Measurements from ENCODE around the gene KRTAP4-5. TPM values are rescaled to one million over a fixed set of nuclear protein-coding genes. Genes with fewer than 3 reads are reported as not detected.
"Not testable (repeated sequence)": the region's sequence is repeated elsewhere in the genome, so short reads cannot be mapped to it uniquely, and the experiment has no call there.

The KRTAP4-5 gene
- polyA plus RNA-seq, 3 donors from 2014 or later, result not detected

- H3K36me3 Mint-ChIP-seq, result peaks cover 0 to 11% (median 10%) of the 10 kb centered on the region in 3 donors
- not testable (repeated sequence) for DNase-seq, H3K4me1 Mint-ChIP-seq, H3K4me3 Mint-ChIP-seq, H3K27ac Mint-ChIP-seq
- H3K27me3 Mint-ChIP-seq (ENCODE audit: low read depth in 3 of 3), result peaks cover 1 to 19% (median 2%) of the 10 kb centered on the region in 3 donors
- H3K9me3 Mint-ChIP-seq, result peaks cover 6 to 27% (median 12%) of the 10 kb centered on the region in 6 donors
Observed at GRCh38 chr17:41139865-41140264, 9.8 kb downstream of the KRTAP4-5 start.

DNA sequence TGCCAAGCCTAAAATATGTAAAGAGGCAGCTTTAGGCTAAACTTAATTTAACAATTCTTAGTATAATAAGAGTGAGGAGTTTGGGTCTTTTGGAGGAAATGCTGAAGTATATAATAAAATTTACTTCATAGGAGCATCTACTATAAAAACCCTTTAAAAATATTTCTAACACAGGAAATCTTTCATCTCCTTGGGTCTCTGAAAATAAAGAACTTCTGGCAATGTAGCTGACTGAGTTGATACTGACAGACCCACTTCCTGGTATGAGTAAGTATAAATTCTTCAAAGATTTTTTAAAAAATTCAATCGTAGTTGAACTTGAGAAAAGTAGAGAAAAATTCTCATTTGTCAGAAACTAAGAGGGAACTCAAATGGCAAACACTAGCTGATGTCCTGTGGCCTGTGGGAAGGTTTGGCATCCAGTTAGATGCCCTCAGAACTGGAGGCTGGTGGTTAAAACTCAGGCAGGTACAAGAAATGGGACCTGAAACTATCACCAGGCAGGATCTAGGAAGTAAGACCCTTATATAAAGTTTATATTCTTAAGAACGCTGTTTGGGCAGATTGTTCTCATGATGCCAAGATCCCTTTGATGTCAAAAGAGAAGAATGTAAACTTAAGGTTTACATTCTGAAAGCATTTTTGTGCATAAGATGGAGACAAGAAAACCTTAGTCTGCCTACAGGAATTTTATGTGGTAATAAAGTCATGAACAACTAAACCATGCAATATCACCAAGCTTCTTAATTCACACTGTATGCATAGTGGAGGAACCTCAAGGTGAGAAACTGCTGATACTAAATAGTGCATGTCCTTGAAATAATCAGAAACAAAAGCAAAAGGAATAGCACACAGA, 15.5 kb downstream of the KRTAP4-5 start:
- DNase-seq, result no peak
- Mint-ChIP-seq H3K36me3 (no peaks in the 10 kb centered on the region), H3K27ac (no peak overlapping the region), H3K4me1 (peaks cover 0 to 7% of the 10 kb centered on the region in 2 donors), H3K4me3 (no peak overlapping the region), H3K27me3 (ENCODE audit: low read depth in 3 of 3) (peaks cover 1 to 12% (median 2%) of the 10 kb centered on the region in 3 donors), H3K9me3 (no peaks in the 10 kb centered on the region)

DNA sequence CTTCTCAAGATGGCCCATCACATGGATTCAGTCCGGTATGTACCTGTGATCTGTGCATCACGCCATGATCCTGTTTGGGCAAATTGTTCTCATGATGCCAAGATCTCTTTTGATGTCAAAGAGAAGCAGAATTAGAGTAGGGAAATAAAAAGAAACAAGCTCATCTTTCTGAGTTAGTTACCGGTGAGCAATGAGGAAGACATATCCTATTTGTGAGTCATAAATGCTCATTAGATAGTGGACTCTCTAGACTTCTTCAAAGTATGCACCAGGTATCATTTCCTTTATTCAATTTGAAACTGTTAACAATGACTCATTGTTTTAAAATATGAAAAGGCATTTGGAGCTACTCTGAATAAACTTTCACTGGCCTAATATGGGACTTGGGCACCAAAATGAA, 17.6 kb downstream of the KRTAP4-5 start:
- H3K36me3 Mint-ChIP-seq, result no peaks in the 10 kb centered on the region
- peaks cover 0 to 7% of the 10 kb centered on the region in 2 donors for H3K4me1 Mint-ChIP-seq
- peaks cover 1% of the 10 kb centered on the region in 3 donors for H3K27me3 Mint-ChIP-seq (ENCODE audit: low read depth in 3 of 3)
- H3K27ac Mint-ChIP-seq, result no peak overlapping the region
- no peak for DNase-seq
- no peak overlapping the region for H3K4me3 Mint-ChIP-seq
- no peaks in the 10 kb centered on the region for H3K9me3 Mint-ChIP-seq

DNA sequence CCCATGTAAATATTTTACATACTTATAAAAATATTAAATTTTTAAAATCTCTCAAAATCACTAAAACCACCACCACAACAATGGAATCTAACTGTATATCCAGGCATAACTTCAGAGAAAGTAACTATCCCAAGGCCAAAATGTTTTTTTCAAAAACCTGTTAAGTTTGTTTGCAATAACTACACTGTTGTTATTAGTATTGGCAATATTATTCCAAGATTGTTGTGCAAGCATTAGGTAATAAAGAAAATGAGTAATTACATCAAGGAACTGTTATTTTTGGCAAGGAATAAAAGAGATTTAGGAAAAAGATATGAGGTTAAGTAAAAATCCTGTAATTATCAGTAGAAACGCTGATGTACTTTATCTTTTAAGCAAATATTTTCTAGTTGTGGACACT, 22.3 kb downstream of the KRTAP4-5 start:
- H3K4me1 Mint-ChIP-seq, result peaks cover 1 to 31% of the 10 kb centered on the region in 2 donors
- H3K4me3 Mint-ChIP-seq, result no peak overlapping the region
- no peaks in the 10 kb centered on the region for H3K9me3 Mint-ChIP-seq
- no peak for DNase-seq
- no peak overlapping the region for H3K27ac Mint-ChIP-seq
- H3K27me3 Mint-ChIP-seq (ENCODE audit: low read depth in 3 of 3), result peaks cover 4 to 17% (median 10%) of the 10 kb centered on the region in 3 donors
- no peaks in the 10 kb centered on the region for H3K36me3 Mint-ChIP-seq

GRCh38 chr17:41126412-41126811, 23.2 kb downstream of the KRTAP4-5 start:
- H3K4me1 Mint-ChIP-seq, result peaks cover 1 to 31% of the 10 kb centered on the region in 2 donors
- DNase-seq, result no peak
- no peaks in the 10 kb centered on the region for H3K36me3 Mint-ChIP-seq
- H3K4me3 Mint-ChIP-seq, result no peak overlapping the region
- H3K27me3 Mint-ChIP-seq (ENCODE audit: low read depth in 3 of 3), result peaks cover 4 to 17% (median 10%) of the 10 kb centered on the region in 3 donors
- no peak overlapping the region for H3K27ac Mint-ChIP-seq
- no peaks in the 10 kb centered on the region for H3K9me3 Mint-ChIP-seq

DNA sequence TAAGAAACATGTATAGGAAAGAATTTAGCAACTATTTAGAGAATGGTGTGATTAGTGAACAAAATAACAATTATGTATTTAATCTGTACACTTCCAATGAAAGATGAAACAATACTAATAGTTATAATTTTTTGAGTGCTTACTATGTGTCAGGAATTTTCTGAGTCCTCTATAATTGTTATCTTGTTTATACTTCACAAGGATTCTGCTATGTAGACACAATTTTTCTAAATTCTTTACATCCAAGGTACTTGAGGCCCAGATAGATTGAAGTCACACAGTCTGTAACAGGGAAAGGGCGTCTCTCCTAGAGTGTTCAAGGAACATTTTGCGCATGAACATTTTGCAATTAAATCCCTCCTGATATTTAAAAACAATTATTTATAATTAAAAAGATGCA, 24.6 kb downstream of the KRTAP4-5 start:
- Mint-ChIP-seq H3K4me1 (peaks cover 7 to 38% of the 10 kb centered on the region in 2 donors), H3K27me3 (ENCODE audit: low read depth in 3 of 3) (peaks cover 4 to 21% (median 12%) of the 10 kb centered on the region in 3 donors), H3K4me3 (no peak overlapping the region), H3K9me3 (no peaks in the 10 kb centered on the region), H3K27ac (no peak overlapping the region), H3K36me3 (no peaks in the 10 kb centered on the region)
- no peak for DNase-seq

GRCh38 chr17:41123991-41124371, 25.6 kb downstream of the KRTAP4-5 start, which contains the start of gene KRTAP4-12:
Gene KRTAP4-12 (minus strand): TSS chr17:41124182. CDS start chr17:41124122, 60 bp downstream.
- H3K27me3 Mint-ChIP-seq (ENCODE audit: low read depth in 3 of 3), result peaks cover 8 to 22% (median 12%) of the 10 kb centered on the region in 3 donors
- H3K4me1 Mint-ChIP-seq, result peaks cover 7 to 43% of the 10 kb centered on the region in 2 donors
- H3K9me3 Mint-ChIP-seq, DNase-seq, H3K27ac Mint-ChIP-seq, H3K36me3 Mint-ChIP-seq: not testable (repeated sequence)
- H3K4me3 Mint-ChIP-seq, result peak within 1 kb of the TSS in 1 of 5 donors; percentile 7

DNA sequence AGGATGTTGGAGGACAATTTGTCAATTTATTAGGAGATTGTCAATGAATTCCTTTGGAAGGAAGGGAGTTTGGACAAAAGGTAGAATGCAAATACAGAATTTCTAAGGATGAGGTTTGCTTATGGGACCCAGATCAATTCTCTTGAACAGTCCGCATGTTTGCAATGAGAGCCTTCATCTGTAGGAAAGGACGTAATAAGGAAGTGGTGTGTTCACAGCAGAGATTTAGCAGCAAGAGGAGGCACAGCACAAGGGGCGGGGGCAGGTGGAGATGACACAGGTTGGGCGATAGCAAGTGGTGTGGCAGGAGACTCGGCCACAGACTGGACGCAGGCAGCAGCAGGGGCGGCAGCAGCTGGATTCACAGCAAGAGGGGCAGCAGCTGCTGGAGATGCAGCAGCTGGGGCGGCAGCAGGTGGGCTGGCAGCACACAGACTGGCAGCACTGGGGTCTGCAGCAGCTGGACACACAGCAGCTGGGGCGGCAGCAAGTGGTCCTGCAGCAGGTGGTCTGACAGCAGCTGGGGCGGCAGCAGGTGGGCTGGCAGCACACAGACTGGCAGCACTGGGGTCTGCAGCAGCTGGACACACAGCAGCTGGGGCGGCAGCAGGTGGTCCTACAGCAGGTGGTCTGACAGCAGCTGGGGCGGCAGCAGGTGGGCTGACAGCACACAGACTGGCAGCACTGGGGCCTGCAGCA, 26.2 kb downstream of the KRTAP4-5 start:
- H3K9me3 Mint-ChIP-seq, H3K36me3 Mint-ChIP-seq, H3K27ac Mint-ChIP-seq, DNase-seq: not testable (repeated sequence)
- peaks cover 7 to 43% of the 10 kb centered on the region in 2 donors for H3K4me1 Mint-ChIP-seq
- peaks cover 8 to 22% (median 12%) of the 10 kb centered on the region in 3 donors for H3K27me3 Mint-ChIP-seq (ENCODE audit: low read depth in 3 of 3)
- H3K4me3 Mint-ChIP-seq, result peak overlapping the region in 1 of 5 donors; percentile 7

DNA sequence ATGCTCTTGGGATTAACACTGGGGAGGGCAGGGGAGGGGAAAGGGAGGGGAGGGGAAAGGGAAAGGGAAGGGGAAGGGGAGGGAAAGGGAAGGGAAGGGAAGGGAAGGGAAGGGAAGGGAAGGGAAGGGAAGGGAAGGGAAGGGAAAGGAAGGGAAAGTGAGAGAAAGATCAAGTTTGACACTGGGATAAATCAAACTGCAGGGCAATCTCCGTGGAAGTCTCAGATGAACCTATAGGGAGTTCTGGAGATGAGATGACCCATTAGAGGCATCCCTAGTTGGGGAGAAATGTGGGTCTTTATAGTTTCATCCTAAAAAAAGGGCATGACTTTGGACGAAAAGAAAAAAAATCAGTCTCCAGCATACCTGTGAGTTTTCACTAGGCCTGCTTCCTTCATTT, 27.9 kb downstream of the KRTAP4-5 start:
- H3K27me3 Mint-ChIP-seq (ENCODE audit: low read depth in 3 of 3), result peaks cover 10 to 32% (median 12%) of the 10 kb centered on the region in 3 donors
- H3K9me3 Mint-ChIP-seq, result peaks cover 0 to 2% (median 0%) of the 10 kb centered on the region in 6 donors
- H3K36me3 Mint-ChIP-seq, result peaks cover 0 to 3% (median 0%) of the 10 kb centered on the region in 3 donors
- DNase-seq, result no peak
- no peak overlapping the region for H3K27ac Mint-ChIP-seq
- H3K4me3 Mint-ChIP-seq, result no peak overlapping the region
- peaks cover 7 to 43% of the 10 kb centered on the region in 2 donors for H3K4me1 Mint-ChIP-seq

DNA sequence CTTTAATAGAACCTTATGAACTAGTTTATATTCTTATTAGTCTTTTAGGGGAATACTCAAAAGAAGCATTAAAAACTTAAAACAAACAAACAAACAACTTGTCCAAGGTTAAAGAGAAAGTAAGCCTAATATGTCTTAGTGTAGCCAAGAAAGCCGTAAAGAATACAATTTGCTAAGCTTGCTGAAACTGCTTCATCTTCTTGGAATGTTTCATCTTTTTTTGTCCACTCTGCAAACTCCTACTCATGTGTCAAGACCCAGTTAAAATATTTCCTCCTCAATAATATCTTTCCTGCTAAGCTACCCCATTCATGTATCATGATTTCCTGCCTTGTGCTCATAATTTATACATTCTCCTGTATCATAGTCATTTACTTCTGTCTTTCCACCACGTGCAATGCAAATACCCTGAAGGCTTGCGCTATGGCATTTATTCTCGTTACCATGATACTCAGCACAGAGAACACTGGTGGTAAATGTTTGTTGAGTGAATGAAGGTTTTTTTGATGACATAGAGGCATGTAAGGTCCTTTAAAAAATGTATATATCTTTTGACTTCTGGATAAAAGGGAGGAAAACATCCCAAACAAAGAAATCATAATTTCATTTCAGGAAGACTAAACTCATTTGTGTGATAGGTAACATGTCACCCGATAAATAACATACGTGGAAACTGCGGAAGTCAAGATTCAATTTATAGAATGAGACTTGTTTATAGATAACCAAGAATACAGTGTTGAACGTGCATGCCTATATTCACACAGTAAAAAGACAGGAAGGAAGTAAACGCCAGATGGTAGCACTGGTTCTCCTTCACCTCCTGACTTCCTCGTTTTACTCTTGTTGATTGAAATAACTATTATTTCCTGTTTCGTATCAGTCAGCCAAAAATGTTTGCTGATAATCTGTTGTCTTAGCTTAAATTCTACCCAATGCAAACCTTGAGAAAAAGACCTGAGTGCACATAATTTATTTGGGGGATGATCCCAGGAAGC, 29.6 kb downstream of the KRTAP4-5 start:
- DNase-seq, H3K9me3 Mint-ChIP-seq, H3K27ac Mint-ChIP-seq, H3K36me3 Mint-ChIP-seq: not testable (repeated sequence)
- Mint-ChIP-seq H3K27me3 (ENCODE audit: low read depth in 3 of 3) (peaks cover 8 to 31% (median 12%) of the 10 kb centered on the region in 3 donors), H3K4me3 (peak overlapping the region in 2 of 5 donors; percentile 2 to 4), H3K4me1 (peaks cover 7 to 28% of the 10 kb centered on the region in 2 donors)

DNA sequence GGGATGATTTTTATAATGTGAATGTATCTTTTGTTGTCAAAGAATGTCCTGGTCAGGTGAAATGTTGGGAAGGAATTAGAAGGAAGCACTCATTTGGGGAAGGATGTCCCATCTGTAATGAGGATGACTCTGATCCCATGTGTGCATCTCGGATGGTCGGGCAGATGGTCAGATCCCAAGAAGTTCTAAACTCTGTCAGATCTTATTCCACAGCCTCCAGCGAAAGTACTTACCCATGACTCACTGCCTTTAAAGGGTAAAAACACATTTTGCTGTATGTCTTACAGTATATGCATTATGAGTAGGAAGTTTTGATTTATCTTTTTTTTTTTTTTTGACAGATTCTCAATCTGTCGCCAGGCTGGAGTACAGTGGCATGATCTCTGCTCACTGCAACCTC, 30.9 kb downstream of the KRTAP4-5 start:
- Mint-ChIP-seq H3K9me3 (peaks cover 0 to 2% (median 0%) of the 10 kb centered on the region in 6 donors), H3K27me3 (ENCODE audit: low read depth in 3 of 3) (peaks cover 3 to 26% (median 12%) of the 10 kb centered on the region in 3 donors), H3K4me1 (peaks cover 7 to 20% of the 10 kb centered on the region in 2 donors), H3K4me3 (no peak overlapping the region), H3K36me3 (peaks cover 0 to 3% (median 0%) of the 10 kb centered on the region in 3 donors), H3K27ac (no peak overlapping the region)
- DNase-seq, result no peak

- not testable (repeated sequence) for H3K4me3 Mint-ChIP-seq, H3K9me3 Mint-ChIP-seq, H3K27ac Mint-ChIP-seq, H3K36me3 Mint-ChIP-seq, DNase-seq
- peaks cover 6 to 14% of the 10 kb centered on the region in 2 donors for H3K4me1 Mint-ChIP-seq
- peaks cover 3 to 20% (median 8%) of the 10 kb centered on the region in 3 donors for H3K27me3 Mint-ChIP-seq (ENCODE audit: low read depth in 3 of 3)
Observed at GRCh38 chr17:41117846-41118386, 31.7 kb downstream of the KRTAP4-5 start, which contains the start of gene KRTAP4-11. Gene KRTAP4-11 (minus strand): TSS chr17:41118373. CDS start chr17:41118315, 58 bp downstream.

DNA sequence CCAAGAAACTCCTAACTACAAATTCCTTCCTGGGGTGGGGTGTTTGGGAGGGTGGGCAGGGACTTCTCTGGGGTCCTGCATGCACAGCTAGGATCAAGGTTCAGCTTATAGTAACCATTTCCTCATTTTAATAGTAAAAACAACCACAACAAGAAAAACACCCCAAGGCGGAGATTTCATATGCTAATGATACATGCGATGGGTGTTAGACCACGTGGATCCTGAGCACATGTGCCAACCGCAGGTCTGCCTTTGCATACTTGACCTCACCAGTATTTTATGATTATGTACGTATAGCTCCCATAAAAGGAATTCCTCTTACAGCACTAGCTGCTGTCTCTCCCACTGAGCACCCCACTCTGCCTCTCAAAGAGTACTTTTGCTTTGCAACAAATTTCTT, 33.3 kb downstream of the KRTAP4-5 start:
- Mint-ChIP-seq H3K4me3 (no peak overlapping the region), H3K4me1 (peaks cover 6 to 12% of the 10 kb centered on the region in 2 donors), H3K27ac (no peak overlapping the region), H3K27me3 (ENCODE audit: low read depth in 3 of 3) (peaks cover 3 to 23% (median 8%) of the 10 kb centered on the region in 3 donors), H3K36me3 (peaks cover 0 to 3% (median 0%) of the 10 kb centered on the region in 3 donors), H3K9me3 (peaks cover 0 to 2% (median 0%) of the 10 kb centered on the region in 6 donors)
- no peak for DNase-seq

Measured in immature natural killer cell (primary cell).